Fibroblast of villous mesenchyme (primary cell): ENCODE results near the gene XPO4. TPM values are rescaled to one million over a fixed set of nuclear protein-coding genes. Genes with fewer than 3 reads are reported as not detected.
A peak's percentile ranks its signal among the peaks of the same experiment; 100 is the strongest.
"Not testable (repeated sequence)": the region's sequence is repeated elsewhere in the genome, so short reads cannot be mapped to it uniquely, and the experiment has no call there.

ENCODE experiments used
- DNase-seq: peaks from one replicate; pipeline ENCODE4 v3.0.0-alpha.2; 2010; ENCODE audit warnings: low read depth
- H3K4me3 ChIP-seq: 2 replicates; pipeline ENCODE4 v1.5.1; 2011; ENCODE audit warnings: low read depth, mild to moderate bottlenecking, low read length
- total RNA-seq: library from RNA; depleted of rRNA; stranded (reverse); fragments of >200 nt; gene quantifications from 2 replicates; pipeline ENCODE4 v1.2.3, GENCODE V29; 2012
- TF ChIP-seq, protein P1 (sequence below): IDR thresholded peaks from 2 replicates; pipeline ENCODE4 v1.5.1; 2012; ENCODE audit warnings: low read depth, mild to moderate bottlenecking, low read length; ENCODE audit not compliant: insufficient read depth

XPO4 gene
- total RNA-seq, 1 donor = 29.8 TPM

GRCh38 chr13:20867408-20867807 lies 35.1 kb downstream of the XPO4 start:
- no peak overlapping the region for H3K4me3 ChIP-seq
- TF ChIP-seq, protein P1, sequence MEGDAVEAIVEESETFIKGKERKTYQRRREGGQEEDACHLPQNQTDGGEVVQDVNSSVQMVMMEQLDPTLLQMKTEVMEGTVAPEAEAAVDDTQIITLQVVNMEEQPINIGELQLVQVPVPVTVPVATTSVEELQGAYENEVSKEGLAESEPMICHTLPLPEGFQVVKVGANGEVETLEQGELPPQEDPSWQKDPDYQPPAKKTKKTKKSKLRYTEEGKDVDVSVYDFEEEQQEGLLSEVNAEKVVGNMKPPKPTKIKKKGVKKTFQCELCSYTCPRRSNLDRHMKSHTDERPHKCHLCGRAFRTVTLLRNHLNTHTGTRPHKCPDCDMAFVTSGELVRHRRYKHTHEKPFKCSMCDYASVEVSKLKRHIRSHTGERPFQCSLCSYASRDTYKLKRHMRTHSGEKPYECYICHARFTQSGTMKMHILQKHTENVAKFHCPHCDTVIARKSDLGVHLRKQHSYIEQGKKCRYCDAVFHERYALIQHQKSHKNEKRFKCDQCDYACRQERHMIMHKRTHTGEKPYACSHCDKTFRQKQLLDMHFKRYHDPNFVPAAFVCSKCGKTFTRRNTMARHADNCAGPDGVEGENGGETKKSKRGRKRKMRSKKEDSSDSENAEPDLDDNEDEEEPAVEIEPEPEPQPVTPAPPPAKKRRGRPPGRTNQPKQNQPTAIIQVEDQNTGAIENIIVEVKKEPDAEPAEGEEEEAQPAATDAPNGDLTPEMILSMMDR = no peak
- no peak for DNase-seq

GRCh38 chr13:20861666-20862065 lies 40.9 kb downstream of the XPO4 start:
- not testable (repeated sequence) for H3K4me3 ChIP-seq, DNase-seq

DNA sequence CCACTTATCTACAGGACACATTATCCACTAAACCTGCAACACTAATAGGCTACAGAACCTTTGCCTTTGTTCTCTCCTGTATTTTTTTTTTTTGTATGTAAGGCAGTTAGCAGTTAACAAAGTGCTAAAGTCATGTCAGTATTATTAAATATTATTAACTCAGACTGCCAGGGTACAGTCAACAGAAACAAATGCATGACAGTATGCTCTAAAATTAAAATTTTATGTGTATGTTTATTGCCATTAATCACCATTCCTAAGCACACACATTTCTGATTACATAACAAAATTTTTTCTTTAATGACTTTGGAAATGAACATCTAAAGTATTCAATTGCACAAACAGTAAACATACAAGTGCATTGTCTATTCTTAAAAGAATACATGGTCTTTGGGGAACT lies 41.7 kb downstream of the XPO4 start:
- H3K4me3 ChIP-seq = no peak overlapping the region
- no peak for DNase-seq
- TF ChIP-seq, protein P1 = no peak

GRCh38 chr13:20856650-20857049 lies 45.9 kb downstream of the XPO4 start:
- TF ChIP-seq, protein P1 = no peak
- DNase-seq = no peak
- no peak overlapping the region for H3K4me3 ChIP-seq

GRCh38 chr13:20851844-20852402 lies 50.6 kb downstream of the XPO4 start:
- H3K4me3 ChIP-seq = no peak overlapping the region
- TF ChIP-seq, protein P1 = no peak
- DNase-seq = no peak

- TF ChIP-seq, protein P1 = no peak
- no peak overlapping the region for H3K4me3 ChIP-seq
- DNase-seq = peak; percentile 63
These were observed 53.6 kb downstream of the XPO4 start for GRCh38 chr13:20848944-20849343.

DNA sequence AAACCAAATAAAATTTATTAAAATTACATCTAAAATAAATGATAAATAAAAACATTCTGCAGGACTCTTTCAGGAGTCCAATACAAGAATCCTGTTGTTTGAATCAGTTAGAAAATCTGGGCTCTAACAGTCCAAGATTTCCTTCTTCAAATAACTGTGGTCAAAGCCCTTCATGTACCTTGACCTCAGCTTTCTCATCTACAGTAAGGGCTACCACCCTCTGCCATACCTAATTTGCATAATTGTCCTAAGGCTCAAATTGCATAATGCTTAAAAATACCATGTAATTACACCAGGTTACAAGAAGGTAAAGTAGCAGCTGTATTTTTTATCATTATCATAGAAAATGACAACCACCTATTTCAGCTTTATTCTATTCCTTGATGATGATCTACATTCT lies 54.3 kb downstream of the XPO4 start:
- DNase-seq = no peak
- no peak overlapping the region for H3K4me3 ChIP-seq
- TF ChIP-seq, protein P1 = no peak

GRCh38 chr13:20847296-20847695 lies 55.2 kb downstream of the XPO4 start:
- DNase-seq = peak; percentile 51
- H3K4me3 ChIP-seq = no peak overlapping the region
- TF ChIP-seq, protein P1 = no peak
